Measurements from ENCODE around the gene SHISAL2A.

- TF ChIP-seq CTCF (IDR thresholded peaks at IDR 0.05) (no peak), MAX (IDR thresholded peaks at IDR 0.05; ENCODE audit: low read depth) (no peak), RFX5 (IDR thresholded peaks at IDR 0.05; ENCODE audit: low read length) (no peak), RCOR1 (IDR thresholded peaks at IDR 0.05; ENCODE audit: low read length) (no peak), PBX3 (IDR thresholded peaks at IDR 0.05) (no peak), EP300 (IDR thresholded peaks at IDR 0.05; ENCODE audit: borderline replicate concordance in 1 of 2, low read depth in 1 of 2, low read length in 1 of 2) (no peak), TAF1 (IDR thresholded peaks at IDR 0.05; ENCODE audit: borderline replicate concordance, low read depth, low read length) (no peak), ZBTB33 (IDR thresholded peaks at IDR 0.05; ENCODE audit: borderline replicate concordance, low read depth) (no peak), JUND (IDR thresholded peaks at IDR 0.05) (no peak)
These were observed 5.9 kb upstream of the SHISAL2A start for GRCh38 chr1:52627028-52627427.

All from SK-N-SH (cell line).